ENCODE measurements around the gene NTM. TPM values are rescaled to one million over a fixed set of nuclear protein-coding genes. Genes with fewer than 3 reads are reported as not detected.

The NTM gene
- total RNA-seq, 2 donors from 2014 or later = 1.7 to 3.6 TPM

GRCh38 chr11:131637469-131638175 is 267.2 kb downstream of the NTM start:
- peaks cover 4% of the 10 kb centered on the region for H3K4me1 ChIP-seq (ENCODE audit: control insufficient read depth, insufficient read depth, low read length)
- no peaks in the 10 kb centered on the region for H3K9me3 ChIP-seq (ENCODE audit: control insufficient read depth, low read length)
- Mint-ChIP-seq H3K27ac (no peak overlapping the region), H3K36me3 (ENCODE audit: low read depth) (no peaks in the 10 kb centered on the region), H3K4me3 (no peak overlapping the region), H3K9me3 (no peaks in the 10 kb centered on the region), H3K27me3 (ENCODE audit: insufficient read depth) (no peaks in the 10 kb centered on the region), H3K4me1 (peaks cover 29% of the 10 kb centered on the region)
- H3K27me3 ChIP-seq (ENCODE audit: control insufficient read depth, insufficient read depth, low read length, poor library complexity, severe bottlenecking) = no peaks in the 10 kb centered on the region
- no peak for TF ChIP-seq CTCF (conservative IDR thresholded peaks at IDR 0.05)
- peak; percentile 20 for DNase-seq
- H3K9ac ChIP-seq (ENCODE audit: extremely low read depth, low read length, poor library complexity, severe bottlenecking) = no peak overlapping the region
- H3K36me3 ChIP-seq (ENCODE audit: control insufficient read depth, insufficient read depth, low read length) = no peaks in the 10 kb centered on the region
- H3K27ac ChIP-seq (ENCODE audit: low read depth, low read length) = no peak overlapping the region
- H3K4me3 ChIP-seq (ENCODE audit: low read length) = no peak overlapping the region
- WGBS, 2 experiments (ENCODE audit: insufficient coverage in 1 of 2, insufficient read length in 1 of 2) = 90 to 100% methylated on average over 3 to 6 of the region's 6 CpGs

- peaks cover 32% of the 10 kb centered on the region for H3K4me1 Mint-ChIP-seq
- 93 to 94% methylated on average over 3 of the region's 3 CpGs for WGBS, 2 experiments (ENCODE audit: insufficient coverage in 1 of 2, insufficient read length in 1 of 2)
- no peak overlapping the region for H3K4me3 ChIP-seq (ENCODE audit: low read length)
These were observed 268.5 kb downstream of the NTM start for GRCh38 chr11:131638889-131639288.

GRCh38 chr11:131640320-131640719 is 269.9 kb downstream of the NTM start:
- no peak overlapping the region for H3K4me3 Mint-ChIP-seq
- H3K4me1 Mint-ChIP-seq = peaks cover 23% of the 10 kb centered on the region
- Histone ChIP-seq H3K4me1 (ENCODE audit: control insufficient read depth, insufficient read depth, low read length) (no peaks in the 10 kb centered on the region), H3K27ac (ENCODE audit: low read depth, low read length) (no peak overlapping the region), H3K4me3 (ENCODE audit: low read length) (no peak overlapping the region), H3K9me3 (ENCODE audit: control insufficient read depth, low read length) (no peaks in the 10 kb centered on the region), H3K9ac (ENCODE audit: extremely low read depth, low read length, poor library complexity, severe bottlenecking) (no peak overlapping the region), H3K27me3 (ENCODE audit: control insufficient read depth, insufficient read depth, low read length, poor library complexity, severe bottlenecking) (no peaks in the 10 kb centered on the region), H3K36me3 (ENCODE audit: control insufficient read depth, insufficient read depth, low read length) (no peaks in the 10 kb centered on the region)
- H3K27me3 Mint-ChIP-seq (ENCODE audit: insufficient read depth) = peaks cover 13% of the 10 kb centered on the region
- DNase-seq = peak; percentile 59
- H3K9me3 Mint-ChIP-seq = no peaks in the 10 kb centered on the region
- WGBS, 2 experiments (ENCODE audit: insufficient coverage in 1 of 2, insufficient read length in 1 of 2) = 50 to 58% methylated on average over 4 to 5 of the region's 5 CpGs
- TF ChIP-seq CTCF (conservative IDR thresholded peaks at IDR 0.05) = no peak
- H3K27ac Mint-ChIP-seq = no peak overlapping the region
- H3K36me3 Mint-ChIP-seq (ENCODE audit: low read depth) = no peaks in the 10 kb centered on the region

More at GRCh38 chr11:131638889-131639288, 268.5 kb downstream of the NTM start:
- no peaks in the 10 kb centered on the region for H3K27me3 ChIP-seq (ENCODE audit: control insufficient read depth, insufficient read depth, low read length, poor library complexity, severe bottlenecking)
- no peaks in the 10 kb centered on the region for H3K36me3 ChIP-seq (ENCODE audit: control insufficient read depth, insufficient read depth, low read length)
- no peak overlapping the region for H3K27ac ChIP-seq (ENCODE audit: low read depth, low read length)
- Mint-ChIP-seq H3K4me3 (no peak overlapping the region), H3K27me3 (ENCODE audit: insufficient read depth) (peaks cover 6% of the 10 kb centered on the region), H3K27ac (no peak overlapping the region), H3K36me3 (ENCODE audit: low read depth) (no peaks in the 10 kb centered on the region), H3K9me3 (no peaks in the 10 kb centered on the region)
- DNase-seq = no peak
- peaks cover 4% of the 10 kb centered on the region for H3K4me1 ChIP-seq (ENCODE audit: control insufficient read depth, insufficient read depth, low read length)
- no peaks in the 10 kb centered on the region for H3K9me3 ChIP-seq (ENCODE audit: control insufficient read depth, low read length)
- TF ChIP-seq CTCF (conservative IDR thresholded peaks at IDR 0.05) = no peak
- no peak overlapping the region for H3K9ac ChIP-seq (ENCODE audit: extremely low read depth, low read length, poor library complexity, severe bottlenecking)
